Urinary bladder (tissue), 4 donors: ENCODE data around the gene DNMT3A. TPM values are rescaled to one million over a fixed set of nuclear protein-coding genes. Genes with fewer than 3 reads are reported as not detected.
A peak's percentile ranks its signal among the peaks of the same experiment; 100 is the strongest.

Source experiments
- DNase-seq: peaks from one replicate; pipeline ENCODE4 v3.0.0-alpha.2; 2015; ENCODE audit errors: extremely low spot score
- H3K27ac ChIP-seq: one replicate; pipeline ENCODE4 v1.5.1; 2013; ENCODE audit warnings: low read depth, mild to moderate bottlenecking, moderate library complexity
- H3K36me3 ChIP-seq: one replicate; pipeline ENCODE4 v1.6.1; 2013; ENCODE audit warnings: mild to moderate bottlenecking, moderate library complexity; ENCODE audit not compliant: insufficient read depth
- H3K4me1 ChIP-seq: one replicate; pipeline ENCODE4 v1.6.1; 2013; ENCODE audit warnings: mild to moderate bottlenecking, moderate library complexity; ENCODE audit not compliant: insufficient read depth
- H3K4me3 ChIP-seq: one replicate; pipeline ENCODE4 v1.5.1; 2013; ENCODE audit warnings: low read depth, low read length
- WGBS: extraction: QIAGEN DNeasy Blood & Tissue Kit; methylation state at CpG from one replicate; pipeline ENCODE4 v1.1.7; 2013; 5-methylcytosine and 5-hydroxymethylcytosine counted together
- polyA plus RNA-seq: library from polyadenylated mRNA; stranded (reverse); fragments of 200-250 nt; gene quantifications from one replicate; pipeline ENCODE4 v1.2.3, GENCODE V29; 2013
- total RNA-seq: library from RNA; depleted of rRNA; stranded (reverse); fragments of >200 nt; gene quantifications from one replicate; pipeline ENCODE4 v1.2.3, GENCODE V29; 2014
- donor health status: healthy with polysubstance abuse.
- donor health status: healthy.

The DNMT3A gene
- total and polyA plus RNA-seq, 2 donors = 11.4 to 34.1 TPM

DNA sequence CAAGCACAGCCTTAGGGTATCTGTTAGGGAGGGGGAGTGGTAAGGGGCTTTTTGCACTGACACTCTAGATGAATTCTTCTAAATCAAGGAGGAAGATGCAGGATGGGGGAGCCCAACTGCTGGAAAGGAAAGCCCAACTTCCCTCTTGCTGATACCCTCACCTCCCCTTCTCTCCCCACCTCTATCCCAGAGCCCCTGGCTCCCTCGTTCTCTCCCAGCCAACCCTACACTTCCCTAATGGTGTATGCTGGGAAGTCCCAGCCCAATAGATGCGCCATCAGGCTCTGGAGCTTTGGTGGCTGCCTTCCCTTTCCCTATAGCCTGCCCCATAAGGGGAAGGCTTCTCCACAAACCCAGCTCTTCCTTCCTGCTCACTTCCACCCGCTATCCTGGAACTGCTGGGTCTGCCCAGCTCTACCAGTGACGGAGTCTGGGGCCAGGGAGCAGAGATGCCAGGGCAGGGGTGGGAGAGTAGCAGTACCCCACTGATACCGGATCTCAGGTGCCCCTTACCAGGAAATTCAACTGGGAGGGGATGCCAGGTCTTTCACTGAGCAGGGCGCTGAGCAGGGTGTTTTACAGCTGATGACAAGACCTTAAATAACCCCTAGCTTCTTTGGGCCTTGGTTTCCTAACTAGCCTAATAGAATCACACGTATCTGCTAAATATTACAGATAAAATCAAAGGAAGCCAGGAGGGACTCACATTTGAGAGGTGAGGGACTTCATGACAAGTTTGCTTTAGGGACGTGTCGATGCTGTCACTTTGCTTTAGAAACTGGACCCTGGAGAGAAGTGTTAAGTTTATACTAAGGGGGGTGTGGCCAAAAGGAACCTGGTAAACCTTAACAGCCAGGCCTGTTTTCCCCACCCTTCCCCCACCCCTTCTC lies 82.6 kb downstream of the DNMT3A start:
- no peak overlapping the region for H3K4me3 ChIP-seq
- no peaks in the 10 kb centered on the region for H3K36me3 ChIP-seq
- 84% methylated on average over 9 of the region's 9 CpGs for WGBS
- H3K4me1 ChIP-seq = no peaks in the 10 kb centered on the region
- no peak overlapping the region for H3K27ac ChIP-seq
- no peak for DNase-seq

DNA sequence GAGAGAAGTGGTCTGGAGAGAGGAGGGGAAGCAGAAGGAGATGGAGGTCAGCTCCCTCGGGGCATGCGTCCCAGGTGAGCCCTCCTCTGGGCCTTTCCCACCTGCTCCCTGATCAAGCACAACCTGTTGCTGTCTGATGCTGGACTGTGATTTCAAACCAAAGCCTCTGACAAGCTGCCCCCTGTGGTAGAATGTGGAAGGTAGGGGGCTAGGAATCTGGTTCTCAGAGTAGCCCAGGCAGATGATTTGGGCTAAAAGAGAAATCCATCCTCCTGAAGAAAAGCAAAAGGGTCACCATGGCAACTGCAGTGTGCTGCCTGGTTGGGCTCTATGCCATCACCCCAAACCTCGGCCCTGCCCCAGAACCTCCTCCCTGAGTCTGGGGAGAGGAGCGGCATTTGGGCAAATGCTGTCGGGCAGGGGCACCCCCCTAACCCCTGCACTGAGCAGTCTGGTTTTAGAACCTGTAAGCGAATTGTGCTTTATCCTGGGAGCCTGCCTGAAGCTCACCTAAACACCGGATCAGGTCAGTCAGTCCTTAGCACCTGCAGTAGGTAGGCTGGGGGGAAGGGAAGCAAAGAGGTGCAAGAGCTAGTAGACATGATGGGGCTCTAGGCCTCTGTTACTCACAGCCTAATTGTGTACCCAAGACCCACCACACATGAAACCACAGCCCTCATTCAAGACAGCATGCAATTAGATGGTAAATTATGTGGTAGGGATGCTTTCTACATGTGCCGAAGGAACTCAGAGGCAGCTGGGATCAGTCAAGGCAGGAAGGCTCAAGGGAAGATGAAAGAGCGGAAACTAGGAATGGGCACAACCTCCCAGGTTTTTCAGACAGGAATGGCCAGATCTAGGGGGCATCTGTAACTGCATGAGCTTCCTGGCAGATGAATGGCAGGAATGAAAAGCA lies 83.5 kb downstream of the DNMT3A start:
- 87% methylated on average over 9 of the region's 9 CpGs for WGBS
- H3K4me1 ChIP-seq = no peaks in the 10 kb centered on the region
- no peak overlapping the region for H3K4me3 ChIP-seq
- H3K36me3 ChIP-seq = no peaks in the 10 kb centered on the region
- no peak for DNase-seq
- H3K27ac ChIP-seq = no peak overlapping the region

DNA sequence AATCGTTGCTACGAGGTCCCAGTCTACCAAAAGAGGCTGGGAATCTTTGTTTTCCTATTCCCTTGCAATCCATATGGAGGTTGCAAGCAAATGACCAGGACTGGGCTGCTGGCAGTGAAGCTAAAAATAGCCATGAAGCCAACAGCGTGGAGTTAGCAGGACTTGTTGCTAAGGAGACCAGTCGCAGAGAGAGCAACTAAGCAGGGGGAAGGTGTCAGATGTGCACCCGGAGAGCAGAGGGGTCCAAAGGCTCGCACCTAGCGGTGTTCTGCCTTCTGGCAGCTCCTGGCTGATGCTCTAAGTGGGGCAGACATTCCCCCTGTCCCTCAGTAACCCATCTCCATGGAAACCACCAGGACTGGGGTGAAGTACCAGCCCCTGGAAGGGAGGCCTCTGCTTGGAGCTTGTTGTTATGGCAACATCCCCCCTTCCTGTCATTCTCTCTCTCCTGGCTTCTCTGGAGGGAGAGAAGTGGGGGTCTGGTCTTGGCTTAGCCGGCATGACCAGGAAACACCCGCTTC lies 84.6 kb downstream of the DNMT3A start:
- H3K4me3 ChIP-seq = no peak overlapping the region
- no peak overlapping the region for H3K27ac ChIP-seq
- WGBS = 34% methylated on average over 9 of the region's 9 CpGs
- H3K4me1 ChIP-seq = no peaks in the 10 kb centered on the region
- peak; percentile 14 for DNase-seq
- H3K36me3 ChIP-seq = no peaks in the 10 kb centered on the region

DNA sequence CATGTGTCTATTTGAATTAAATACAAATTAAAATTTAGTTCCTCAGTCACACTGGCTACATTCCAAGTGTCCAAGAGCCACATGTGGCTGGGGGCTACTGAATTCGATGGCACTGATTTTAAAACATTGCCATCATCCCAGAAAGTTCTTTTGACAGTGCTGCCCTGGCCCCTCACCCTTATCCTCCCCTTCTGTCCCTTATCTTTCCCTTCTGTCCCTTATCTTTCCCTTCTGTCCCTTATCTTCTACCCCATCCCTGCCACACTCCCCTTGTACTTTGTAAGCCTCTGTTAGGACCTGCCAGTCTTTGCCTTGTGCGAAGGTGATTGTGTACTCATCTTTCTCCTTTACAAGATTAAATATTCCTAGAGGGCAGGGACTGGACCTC lies 85.2 kb downstream of the DNMT3A start:
- Histone ChIP-seq H3K4me3 (no peak overlapping the region), H3K36me3 (no peaks in the 10 kb centered on the region), H3K4me1 (peaks cover 3% of the 10 kb centered on the region), H3K27ac (no peak overlapping the region)
- WGBS = 62% methylated on average over 2 of the region's 2 CpGs
- DNase-seq = no peak

DNA sequence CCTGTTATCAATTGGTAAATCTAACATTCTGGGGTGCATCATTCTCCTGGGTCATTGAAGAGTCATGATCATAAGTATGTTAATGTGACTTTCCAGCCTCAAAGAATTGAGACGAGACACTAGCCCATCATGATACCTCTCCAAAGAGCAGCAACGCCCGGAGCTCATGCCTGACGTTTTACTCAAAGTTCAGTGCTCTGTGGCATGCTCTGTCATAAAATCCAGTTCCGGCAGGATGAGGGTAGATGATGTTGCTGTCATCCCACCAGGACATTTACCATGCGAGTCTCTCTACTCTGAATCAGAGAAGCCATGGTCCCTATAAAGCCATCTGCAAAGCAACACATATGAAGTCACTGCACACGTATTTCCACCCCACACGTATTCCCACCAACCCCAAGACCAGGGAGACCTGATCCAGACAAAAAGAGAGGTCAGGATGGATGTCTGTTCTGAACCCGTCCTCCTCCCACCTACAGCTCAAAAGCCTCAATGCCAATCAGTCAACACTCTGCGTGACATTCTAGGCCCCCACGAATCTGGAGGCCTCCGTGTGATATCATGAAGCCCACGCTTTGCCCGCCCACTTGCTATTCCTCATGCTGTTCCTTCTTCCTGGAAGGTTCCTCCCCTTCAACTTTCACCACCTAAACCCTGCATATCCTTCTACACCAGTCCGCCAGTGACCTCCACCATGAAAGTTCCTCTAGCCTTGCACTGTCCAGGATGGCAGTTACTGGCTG lies 85.8 kb downstream of the DNMT3A start:
- Histone ChIP-seq H3K36me3 (no peaks in the 10 kb centered on the region), H3K4me3 (no peak overlapping the region), H3K27ac (no peak overlapping the region), H3K4me1 (peaks cover 3% of the 10 kb centered on the region)
- DNase-seq = no peak
- whole genome bisulfite sequencing = 93% methylated on average over 15 of the region's 15 CpGs

DNA sequence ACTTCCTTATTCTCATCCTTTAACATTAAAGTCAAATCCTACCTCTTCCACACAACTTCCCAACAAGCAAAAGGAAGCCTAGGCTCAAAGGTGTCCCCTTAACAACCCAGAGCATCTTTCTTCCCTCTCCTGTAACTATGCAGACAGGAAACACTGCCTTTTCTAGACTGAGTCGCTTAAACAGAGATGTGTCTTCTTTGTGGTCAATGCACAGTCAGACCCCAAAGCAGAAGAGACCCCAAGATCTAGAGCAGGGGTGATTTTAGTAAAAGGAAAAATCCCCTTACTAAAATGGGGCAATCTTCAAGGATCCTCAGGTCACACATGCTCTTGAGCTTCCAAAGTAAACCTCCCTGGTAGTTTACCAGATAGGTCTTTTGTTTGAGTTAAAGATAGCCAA lies 86.8 kb downstream of the DNMT3A start:
- Histone ChIP-seq H3K36me3 (no peaks in the 10 kb centered on the region), H3K4me3 (no peak overlapping the region), H3K4me1 (peaks cover 3% of the 10 kb centered on the region), H3K27ac (no peak overlapping the region)
- 86% methylated on average over 1 of the region's 1 CpG for WGBS
- DNase-seq = no peak

DNA sequence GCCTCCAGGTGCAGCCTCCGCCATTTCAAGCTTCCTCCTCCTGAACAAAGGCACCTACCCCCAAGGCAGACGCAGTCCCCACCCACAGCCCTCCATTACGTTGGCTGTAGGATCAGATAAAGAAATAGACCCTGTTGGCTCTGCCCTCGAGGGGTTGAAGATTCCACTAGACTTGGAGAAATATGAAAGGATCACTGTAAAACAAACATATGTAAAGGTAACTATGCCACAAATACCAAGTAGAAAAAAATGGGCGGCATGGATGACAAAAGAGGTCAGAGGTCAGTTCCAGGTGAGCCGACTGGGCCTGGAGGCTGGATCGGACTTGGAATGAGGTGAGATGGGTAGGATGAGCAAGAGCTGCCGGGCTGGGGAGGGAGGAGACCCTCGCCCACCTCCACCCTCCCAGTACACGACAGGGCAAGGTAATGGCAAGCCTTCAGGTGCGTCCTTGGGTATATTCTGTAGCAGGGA lies 88.5 kb downstream of the DNMT3A start:
- Histone ChIP-seq H3K36me3 (no peaks in the 10 kb centered on the region), H3K27ac (no peak overlapping the region), H3K4me1 (peaks cover 3% of the 10 kb centered on the region), H3K4me3 (peak overlapping the region; percentile 71)
- no peak for DNase-seq
- 75% methylated on average over 11 of the region's 11 CpGs for WGBS

DNA sequence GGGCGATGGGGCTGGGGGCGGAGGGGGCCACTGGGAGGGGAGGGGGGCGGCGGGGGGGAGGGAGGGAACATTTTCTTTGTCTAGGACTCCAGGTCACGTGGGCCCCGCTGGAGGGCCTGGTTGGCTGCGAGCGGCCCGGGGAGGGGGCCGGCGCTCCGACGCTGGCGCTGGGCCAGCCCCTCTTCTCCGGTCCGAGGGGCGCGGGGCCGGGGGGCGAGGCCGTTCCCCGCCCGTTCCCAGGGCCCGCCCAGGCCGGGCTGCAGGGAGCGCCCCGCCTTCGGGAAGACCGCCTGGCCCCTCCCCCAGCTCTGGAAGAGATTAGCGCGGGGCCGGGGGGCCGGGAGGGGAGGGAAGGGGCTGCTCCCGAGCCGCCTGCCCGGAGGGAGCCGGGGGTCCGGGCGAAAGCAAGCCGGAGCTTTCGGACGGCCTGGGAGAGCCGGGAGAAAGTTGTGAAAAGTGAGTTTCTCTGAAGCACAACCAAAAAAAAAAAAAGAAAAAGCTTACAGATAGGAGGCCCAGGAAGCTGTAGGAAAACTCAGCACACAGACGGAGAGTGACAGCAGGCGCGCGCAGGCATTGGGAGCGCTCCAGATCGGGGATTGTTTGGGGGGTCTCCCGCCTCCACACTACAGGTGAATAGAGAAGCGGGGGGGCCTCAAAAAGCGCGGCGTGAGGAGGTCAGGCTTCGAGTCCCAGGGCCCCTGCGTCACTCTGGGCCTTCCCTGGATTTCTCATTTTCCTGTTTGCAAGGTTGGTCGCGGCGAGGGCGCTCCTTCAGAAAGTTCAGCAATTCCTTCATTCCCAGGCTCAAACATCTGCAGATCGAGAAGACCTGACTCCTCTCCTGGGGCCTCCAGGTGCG lies 89.2 kb downstream of the DNMT3A start:
- 6% methylated on average over 59 of the region's 62 CpGs for WGBS
- peak overlapping the region; percentile 71 for H3K4me3 ChIP-seq
- DNase-seq = peak; percentile 71
- peaks cover 3% of the 10 kb centered on the region for H3K4me1 ChIP-seq
- H3K27ac ChIP-seq = peak overlapping the region; percentile 71
- no peaks in the 10 kb centered on the region for H3K36me3 ChIP-seq

DNA sequence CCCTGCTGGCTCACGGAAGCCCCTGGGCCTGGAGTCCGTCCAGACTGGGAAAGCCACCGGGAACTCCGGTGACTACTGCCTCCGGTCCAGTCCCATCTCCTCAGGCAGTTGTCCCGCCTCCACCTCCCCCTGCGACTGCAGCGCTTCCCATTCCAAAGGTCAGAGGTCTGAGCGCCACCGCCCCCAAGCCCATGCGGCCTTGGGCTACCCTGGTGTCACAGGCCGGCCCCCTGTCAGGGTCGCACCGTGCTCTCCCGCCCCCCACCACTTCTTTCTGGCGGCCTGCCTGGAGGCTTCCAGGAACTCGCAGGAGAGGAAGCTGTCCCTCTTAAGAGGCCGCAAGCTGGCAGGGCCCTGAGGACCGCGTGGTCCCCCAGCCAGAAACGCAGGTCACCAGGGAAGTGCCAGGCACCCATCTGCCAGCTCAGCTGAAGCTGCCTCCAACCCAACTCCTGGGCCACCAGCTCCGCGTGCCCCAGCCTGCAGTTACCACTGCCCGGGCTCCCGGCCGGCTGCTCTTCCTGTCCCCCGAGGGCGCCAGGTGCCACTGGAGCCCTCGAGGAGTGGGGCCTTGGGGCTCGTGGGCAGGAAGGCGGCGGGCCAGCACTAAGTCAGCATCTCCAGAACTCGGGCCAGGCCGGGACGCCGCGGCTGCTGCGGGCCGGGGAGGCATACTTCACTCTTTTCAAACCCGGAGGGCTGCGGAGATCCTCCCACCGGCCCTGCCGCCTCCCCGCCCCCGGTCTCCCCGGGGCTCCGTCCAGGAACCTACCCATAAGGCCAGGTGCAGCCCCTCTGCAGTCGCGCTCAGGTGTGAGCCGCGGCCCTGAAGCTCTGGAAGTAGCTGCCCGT lies 90.1 kb downstream of the DNMT3A start:
- DNase-seq = no peak
- no peak overlapping the region for H3K27ac ChIP-seq
- H3K4me1 ChIP-seq = peaks cover 3% of the 10 kb centered on the region
- H3K4me3 ChIP-seq = peak overlapping the region; percentile 71
- no peaks in the 10 kb centered on the region for H3K36me3 ChIP-seq
- WGBS = 4% methylated on average over 52 of the region's 52 CpGs

DNA sequence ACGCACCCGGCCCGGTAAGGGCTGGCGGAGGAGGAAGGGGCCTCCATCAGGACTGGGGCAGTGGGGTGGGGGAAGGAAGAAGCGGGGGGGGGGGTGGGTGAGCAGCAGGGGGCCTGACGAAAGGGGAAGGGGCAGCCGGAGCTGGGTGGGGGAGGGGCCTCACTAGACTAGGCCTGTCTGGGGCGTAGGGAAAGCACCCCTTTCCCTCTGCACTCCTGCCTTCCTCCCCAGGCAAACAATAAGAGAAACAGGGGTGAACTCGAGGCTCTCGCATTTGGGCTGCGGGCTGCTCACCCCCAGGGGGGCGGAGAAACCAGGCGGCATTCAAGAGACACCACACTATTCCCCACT lies 90.7 kb downstream of the DNMT3A start:
- H3K4me3 ChIP-seq = peak overlapping the region; percentile 71
- DNase-seq = no peak
- peaks cover 3% of the 10 kb centered on the region for H3K4me1 ChIP-seq
- WGBS = 35% methylated on average over 12 of the region's 13 CpGs
- H3K36me3 ChIP-seq = no peaks in the 10 kb centered on the region
- no peak overlapping the region for H3K27ac ChIP-seq

DNA sequence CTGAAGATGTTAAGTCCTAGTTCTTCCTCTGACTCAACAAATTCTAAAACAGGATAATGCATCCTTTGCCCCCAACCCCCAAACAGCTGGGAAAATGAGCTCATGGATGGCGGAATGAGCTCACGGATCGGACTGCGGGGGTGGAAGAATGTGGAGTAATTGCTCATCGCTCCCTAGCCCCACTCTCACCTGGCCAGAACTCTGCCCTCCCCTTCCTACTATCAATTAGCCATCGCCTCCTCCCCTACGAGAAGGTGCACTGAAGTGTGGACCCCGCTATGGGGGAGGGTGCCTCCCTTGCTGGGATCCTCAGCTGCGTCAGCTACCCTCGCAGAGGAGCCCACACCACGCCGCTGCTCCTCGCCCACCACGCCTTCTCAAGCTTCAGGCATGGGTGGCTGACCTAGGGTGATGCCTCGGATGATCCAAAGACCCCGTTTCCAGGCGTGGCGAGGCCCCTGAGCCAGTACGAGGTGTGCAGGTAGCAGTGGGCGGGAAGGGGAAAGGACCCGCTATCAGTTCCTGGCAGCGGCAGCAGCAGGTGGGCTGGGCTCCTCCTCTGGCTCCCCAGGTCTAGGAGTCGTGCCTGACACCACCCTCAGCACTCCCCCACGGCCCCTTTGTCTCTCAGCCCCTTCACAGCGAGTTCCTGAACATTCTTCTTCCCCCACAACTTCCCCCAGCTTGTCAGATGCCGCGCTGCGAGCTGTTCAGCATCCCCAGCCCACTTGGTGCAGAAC lies 91.2 kb downstream of the DNMT3A start:
- Histone ChIP-seq H3K36me3 (peaks cover 2% of the 10 kb centered on the region), H3K4me1 (peaks cover 3% of the 10 kb centered on the region), H3K4me3 (no peak overlapping the region), H3K27ac (no peak overlapping the region)
- peak; percentile 13 for DNase-seq
- WGBS = 75% methylated on average over 28 of the region's 28 CpGs
